ENCODE data around the gene CDH13. TPM values are rescaled to one million over a fixed set of nuclear protein-coding genes. Genes with fewer than 3 reads are reported as not detected.

CDH13 gene
- total and polyA plus RNA-seq, 2 of the 8 experiments (the other 6 are each of a cell fraction or from before 2014, with no cell fraction given), result 2.3 to 2.4 TPM

DNA sequence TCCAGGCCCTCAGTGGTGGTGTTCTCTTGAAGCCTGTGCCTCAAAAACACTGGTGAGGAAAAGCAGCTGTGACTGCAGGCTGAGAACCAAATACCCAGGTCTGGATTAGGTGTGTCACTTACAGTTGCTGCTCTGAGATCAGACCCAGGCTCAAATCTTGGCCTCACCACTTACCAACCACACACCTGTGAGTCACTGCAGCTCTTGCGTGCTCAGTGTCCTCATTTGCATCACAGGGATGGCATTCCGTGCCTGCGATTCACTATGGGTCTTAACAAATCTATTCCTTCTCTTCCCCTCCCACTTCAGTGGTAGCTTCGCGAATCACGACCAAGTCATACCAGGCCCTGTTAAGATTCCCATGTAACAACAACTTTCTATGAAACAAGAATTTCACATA is 947.6 kb downstream of the CDH13 start:
- ChIA-PET CTCF (ENCODE audit: partially characterized antibody) (interaction anchor here (0.8 kb wide), 1 partner anchor 143 kb away, joined by 3 read pairs; no protein-coding TSS in a partner anchor), POLR2A (ENCODE audit: partially characterized antibody) (interaction anchor here (0.6 to 0.7 kb wide), 2 partner anchors 32 to 559 kb away, joined by 3 read pairs; no protein-coding TSS in a partner anchor)
- no peaks in the 10 kb centered on the region for H3K79me2 ChIP-seq (ENCODE audit: control insufficient read depth in 1 of 2, insufficient read depth in 2 of 2, low read length in 2 of 2)
- peak overlapping the region; percentile 46; the same call in 1 of the 2 replicates for H2AFZ ChIP-seq (ENCODE audit: low read length)
- H3K4me3 ChIP-seq (ENCODE audit: extremely low read depth in 1 of 4, insufficient read depth in 2 of 4, low read depth in 3 of 4, low read length in 4 of 4), result no peak overlapping the region
- H3K4ac ChIP-seq (replicated peaks; ENCODE audit: insufficient read length, low read depth, low read length), result no peak overlapping the region
- no peak overlapping the region for H3K56ac ChIP-seq (replicated peaks; ENCODE audit: insufficient read length, low read depth, low read length)
- H2BK12ac ChIP-seq (ENCODE audit: low read depth, low read length), result peak overlapping the region; percentile 50; the same call in 1 of the 2 replicates
- H3K18ac ChIP-seq (ENCODE audit: extremely low read depth, low read length), result no peak overlapping the region; the same call in 1 of the 2 replicates
- no peak overlapping the region; the same call in 1 of the 2 replicates for H2BK5ac ChIP-seq (ENCODE audit: low read depth, low read length)
- no peak overlapping the region for H2AK5ac ChIP-seq (ENCODE audit: low read depth, low read length)
- H2BK15ac ChIP-seq (ENCODE audit: low read length), result no peak overlapping the region; the same call in 1 of the 2 replicates
- H3K4me2 ChIP-seq (ENCODE audit: insufficient read depth in 1 of 2, low read depth in 2 of 2, low read length in 2 of 2), result peak overlapping the region; percentile 15 to 23; a peak in 2 of 4 replicates
- H3K36me3 ChIP-seq (ENCODE audit: control insufficient read depth in 2 of 4, insufficient read depth in 4 of 4, low read length in 3 of 4), result no peaks in the 10 kb centered on the region
- WGBS, 2 experiments (ENCODE audit: extremely low coverage in 1 of 2, insufficient coverage in 1 of 2, insufficient read length in 1 of 2, insufficient replicate concordance in 2 of 2, low coverage in 1 of 2, low lambda C conversion rate in 2 of 2, missing lambda C conversion rate in 1 of 2), result 43% methylated on average over 6 of the region's 6 CpGs; no CpG with 5 or more reads in 1 of the 2 experiments
- H4K8ac ChIP-seq (ENCODE audit: extremely low read depth, insufficient read depth, low read length), result no peak overlapping the region
- no peaks in the 10 kb centered on the region for H4K20me1 ChIP-seq (replicated peaks in 1 of 2; ENCODE audit: control insufficient read depth in 1 of 2, insufficient read depth in 2 of 2, low read length in 2 of 2)
- H3K79me1 ChIP-seq (ENCODE audit: low read depth, low read length), result no peaks in the 10 kb centered on the region
- TF ChIP-seq JUND (IDR thresholded peaks at IDR 0.05; ENCODE audit: low read length) (peak; percentile 69), TEAD4 (IDR thresholded peaks at IDR 0.05; ENCODE audit: low read depth, low read length) (0 out of 2 replicates have a peak, but pooled peaks have one; percentile 53), BCL11A (IDR thresholded peaks at IDR 0.05; ENCODE audit: low read depth in 2 of 2, low read length in 2 of 2) (no peak), CREB1 (IDR thresholded peaks at IDR 0.05) (peak; percentile 52)
- TF ChIP-seq, protein P1, sequence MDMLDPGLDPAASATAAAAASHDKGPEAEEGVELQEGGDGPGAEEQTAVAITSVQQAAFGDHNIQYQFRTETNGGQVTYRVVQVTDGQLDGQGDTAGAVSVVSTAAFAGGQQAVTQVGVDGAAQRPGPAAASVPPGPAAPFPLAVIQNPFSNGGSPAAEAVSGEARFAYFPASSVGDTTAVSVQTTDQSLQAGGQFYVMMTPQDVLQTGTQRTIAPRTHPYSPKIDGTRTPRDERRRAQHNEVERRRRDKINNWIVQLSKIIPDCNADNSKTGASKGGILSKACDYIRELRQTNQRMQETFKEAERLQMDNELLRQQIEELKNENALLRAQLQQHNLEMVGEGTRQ (IDR thresholded peaks at IDR 0.05; ENCODE audit: low read length), result no peak
- peak in 1 of 2 experiments; percentile 63 for DNase-seq (ENCODE audit: low read depth in 1 of 2, low spot score in 2 of 2)
- no peaks in the 10 kb centered on the region for H3K27me3 ChIP-seq (replicated peaks in 1 of 4; ENCODE audit: control insufficient read depth in 3 of 4, extremely low read depth in 1 of 4, insufficient read depth in 3 of 4, low read length in 3 of 4)
- no peak overlapping the region for H3K14ac ChIP-seq (ENCODE audit: insufficient read length)
- no peak overlapping the region for H4K5ac ChIP-seq (ENCODE audit: insufficient read length, low read depth, low read length)
- no peak overlapping the region for H3K9ac ChIP-seq (replicated peaks in 1 of 4; ENCODE audit: extremely low read depth in 1 of 4, low read depth in 3 of 4, low read length in 3 of 4)
- no peaks in the 10 kb centered on the region for H3K9me3 ChIP-seq (ENCODE audit: insufficient read depth in 2 of 2, low read depth in 1 of 2, low read length in 1 of 2)
- peaks cover 0 to 3% (median 2%) of the 10 kb centered on the region in 4 experiments; a peak in 4 of 7 replicates for H3K4me1 ChIP-seq (replicated peaks in 1 of 4; ENCODE audit: control insufficient read depth in 3 of 4, insufficient read depth in 4 of 4, low read length in 3 of 4)
- H2BK20ac ChIP-seq (ENCODE audit: low read length), result no peak overlapping the region
- no peaks in the 10 kb centered on the region for H3K23me2 ChIP-seq (ENCODE audit: low read depth, low read length)
- peak overlapping the region; percentile 52 for H4K91ac ChIP-seq (replicated peaks; ENCODE audit: insufficient read length, low read length)
- peak; percentile 91 for FAIRE-seq
- H3K27ac ChIP-seq (ENCODE audit: low read depth, low read length), result no peak overlapping the region
- H3K23ac ChIP-seq (ENCODE audit: insufficient read length), result no peak overlapping the region
- no peak overlapping the region for H2BK120ac ChIP-seq (replicated peaks; ENCODE audit: low read depth, low read length)
